NCI-H2171 treated with DMSO at 0.1 percent for 48 hours (cell line): Measurements from ENCODE around the gene CDHR2.

Experiments
- DNase-seq: peaks from one replicate; lab custom pipeline; 2025; lab: John Stamatoyannopoulos, UW

Gene CDHR2

DNA sequence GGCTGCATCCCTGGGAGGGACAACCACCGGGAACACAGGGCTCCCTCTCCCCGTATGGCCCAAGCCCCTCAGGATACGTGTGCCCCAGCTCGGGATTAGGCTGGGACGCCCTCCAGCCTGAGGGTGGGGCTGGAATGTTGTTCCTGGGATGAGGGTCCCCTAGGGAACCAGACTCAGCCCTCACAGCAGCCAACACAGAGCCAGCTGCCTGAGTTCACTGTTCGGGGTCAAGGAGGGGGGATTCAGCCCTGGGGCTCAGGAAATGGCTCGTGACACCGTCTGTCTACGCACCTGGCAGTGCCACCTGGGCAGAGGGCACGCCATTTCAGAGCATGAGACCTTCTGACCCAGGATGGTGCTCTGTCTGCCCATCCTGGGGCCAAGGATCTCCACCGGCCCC, 20.8 kb upstream of the CDHR2 start:
- peak; percentile 49 for DNase-seq

DNA sequence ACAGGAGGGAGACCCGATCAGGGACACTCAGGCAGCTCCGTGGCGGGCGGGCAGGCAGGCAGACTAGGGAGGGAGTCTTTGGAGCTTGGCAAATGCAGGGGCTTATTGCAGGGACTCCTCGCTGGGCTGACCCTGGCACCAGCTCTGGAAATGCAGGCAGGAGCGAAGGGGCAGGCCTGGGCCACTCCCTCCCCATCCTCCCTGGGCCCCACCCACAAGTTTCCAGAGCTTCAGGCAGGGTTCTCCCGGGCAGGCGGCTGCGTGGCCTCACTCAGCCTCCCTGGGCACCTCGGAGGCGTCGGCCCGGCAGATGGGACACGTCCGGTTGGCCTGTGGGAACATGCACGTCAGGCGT, 20.4 kb upstream of the CDHR2 start:
- DNase-seq, result no peak

DNA sequence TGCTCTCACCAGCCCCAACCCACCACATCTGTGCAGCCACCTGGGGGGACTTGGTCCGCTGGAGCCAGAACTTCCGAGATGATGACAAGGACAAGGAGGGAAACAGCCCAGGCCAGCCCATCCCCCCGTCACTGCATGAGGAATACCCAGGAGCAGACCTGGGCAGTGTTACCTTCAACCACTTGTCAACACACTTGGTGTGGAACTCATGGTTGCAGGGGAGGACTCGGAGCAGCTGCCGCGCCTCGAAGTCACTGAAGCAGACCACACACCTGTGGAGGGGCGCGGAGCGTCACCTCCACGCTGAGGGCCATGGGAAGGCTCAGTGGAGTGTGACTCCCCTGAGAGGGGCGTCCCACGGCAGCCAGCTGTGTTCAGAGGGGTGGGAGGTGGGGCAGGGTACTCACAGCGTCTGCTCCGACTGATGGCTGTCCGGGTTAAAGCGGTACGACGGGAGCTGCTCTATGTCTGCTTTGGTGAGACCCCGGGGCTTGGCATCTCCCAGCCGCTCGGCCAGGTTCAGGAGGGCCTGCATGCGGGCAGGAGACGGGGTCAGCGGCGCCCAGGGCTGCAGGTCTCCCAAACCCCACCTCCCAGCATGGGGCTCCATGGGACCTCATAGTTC, 19.9 kb upstream of the CDHR2 start:
- peak; percentile 85 for DNase-seq

DNA sequence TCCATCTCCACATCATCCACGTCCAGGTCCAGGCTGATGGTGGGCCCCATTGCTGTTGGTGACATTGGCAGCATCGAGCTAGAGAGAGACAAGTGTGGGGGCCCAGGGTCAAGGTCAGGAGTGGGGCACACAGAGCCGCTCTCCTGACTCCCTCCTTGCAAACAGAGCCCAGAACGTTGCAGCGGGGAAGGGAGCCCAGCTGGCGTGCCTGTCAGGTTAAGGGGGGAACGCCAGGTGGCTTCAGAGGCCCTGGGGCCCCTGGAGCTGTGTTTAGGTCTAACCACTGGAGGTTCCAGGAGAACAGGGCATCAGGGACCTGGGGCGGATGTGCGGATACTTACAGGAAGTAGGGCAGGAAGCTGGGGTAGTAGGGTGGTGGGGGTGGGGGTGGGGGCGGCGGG, 19.4 kb upstream of the CDHR2 start:
- peak; percentile 35 for DNase-seq

DNA sequence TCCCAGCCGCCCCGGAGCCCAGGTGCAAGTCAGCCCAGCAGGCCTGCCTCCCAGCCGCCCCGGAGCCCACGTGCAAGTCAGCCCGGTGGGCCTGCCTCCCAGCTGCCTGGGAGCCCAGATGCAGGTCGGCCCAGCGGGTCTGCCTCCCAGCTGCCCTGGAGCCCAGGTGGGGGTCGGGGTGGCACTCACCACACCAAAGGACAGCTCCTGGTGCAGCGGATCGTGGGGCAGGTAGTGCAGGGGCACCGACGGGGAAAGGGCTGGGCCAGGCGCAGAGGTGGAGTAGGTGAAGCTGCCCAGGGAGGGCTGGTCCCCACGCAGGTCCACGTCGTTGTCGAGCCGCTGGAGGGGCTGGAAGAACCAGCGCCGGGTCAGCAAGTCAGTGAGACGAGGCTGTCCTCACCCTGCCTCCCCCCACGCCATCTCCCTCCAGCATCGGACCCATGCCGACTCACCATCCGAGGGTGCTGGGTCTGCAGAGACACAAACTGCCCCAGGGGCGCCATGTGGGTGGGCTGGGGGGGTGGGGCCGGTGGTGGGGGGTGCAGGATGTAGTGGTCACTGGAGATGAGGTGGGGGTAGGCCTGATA, 18.7 kb upstream of the CDHR2 start:
- DNase-seq, result no peak

DNA sequence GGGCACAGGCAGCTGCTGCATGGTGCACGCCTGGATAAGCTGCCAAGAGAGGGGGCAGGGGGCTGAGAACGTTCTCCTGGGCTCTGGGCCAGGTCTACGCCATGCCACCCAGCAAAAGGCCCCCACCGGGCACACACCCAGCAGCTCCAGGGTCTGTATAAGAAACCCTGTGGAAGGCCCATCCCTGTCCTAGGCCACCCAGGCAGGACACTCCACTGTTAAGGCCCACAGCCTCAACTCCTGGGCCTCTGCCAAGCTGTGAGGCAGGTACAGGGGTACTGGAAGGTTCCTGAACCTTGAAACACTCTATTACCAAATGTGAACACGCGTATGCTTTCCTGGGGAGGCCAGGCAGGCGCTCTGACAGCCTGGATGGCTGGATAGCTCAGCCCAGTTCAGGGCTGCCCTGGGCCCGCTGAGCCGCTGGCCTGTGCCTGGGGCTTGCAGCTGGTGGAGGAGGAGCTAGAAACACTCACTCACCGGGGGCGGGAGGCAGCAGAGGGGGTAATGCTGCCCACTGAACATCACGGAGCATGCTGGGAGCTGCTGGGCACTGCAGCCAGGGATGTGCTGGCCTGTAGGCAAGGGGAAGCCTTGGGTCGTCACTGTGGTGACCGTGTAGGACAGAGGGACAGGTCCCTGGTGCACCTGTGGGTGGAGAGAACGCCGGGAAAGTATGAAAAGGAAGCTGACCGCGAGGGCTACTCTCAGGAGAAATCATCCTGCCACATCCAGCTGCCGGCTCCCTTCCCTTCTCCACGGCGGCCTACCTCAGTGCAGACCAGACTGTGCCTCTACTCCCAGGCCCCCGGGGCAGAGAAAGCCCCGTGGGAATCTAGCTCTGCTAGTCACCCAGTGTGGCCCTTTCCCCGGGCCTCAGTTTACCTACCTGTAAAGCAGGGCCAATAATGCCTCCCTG, 17.9 kb upstream of the CDHR2 start:
- DNase-seq, result no peak

DNA sequence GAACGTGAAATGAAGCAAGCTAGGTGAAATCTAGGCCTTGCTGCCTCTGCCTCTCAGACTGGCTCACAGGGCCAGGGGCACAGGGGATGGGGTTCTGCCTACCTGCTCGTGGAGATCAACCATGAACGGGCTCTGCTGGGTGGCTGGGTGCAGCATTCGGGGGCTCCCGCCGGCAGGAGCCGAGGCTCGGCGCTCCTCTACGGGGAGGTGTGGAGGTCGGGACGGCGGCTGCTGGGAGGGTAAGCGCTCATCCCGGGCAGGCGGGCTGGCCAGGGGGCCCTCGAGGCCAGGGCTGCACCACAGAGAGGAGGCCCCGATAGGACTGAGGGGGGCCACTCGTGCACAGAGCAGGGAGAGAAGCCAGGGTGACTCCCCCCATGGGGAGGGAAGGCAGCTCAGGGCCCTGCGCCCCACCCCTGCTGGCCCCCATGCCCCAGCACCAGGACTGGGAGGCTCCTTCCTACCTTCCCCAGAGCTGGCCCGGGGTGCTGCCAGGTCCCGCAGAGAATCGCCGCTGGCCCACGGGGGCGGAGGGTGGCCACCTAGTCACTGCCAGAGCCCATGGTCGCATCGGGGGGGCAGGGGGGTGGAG, 17.1 kb upstream of the CDHR2 start:
- no peak for DNase-seq

DNA sequence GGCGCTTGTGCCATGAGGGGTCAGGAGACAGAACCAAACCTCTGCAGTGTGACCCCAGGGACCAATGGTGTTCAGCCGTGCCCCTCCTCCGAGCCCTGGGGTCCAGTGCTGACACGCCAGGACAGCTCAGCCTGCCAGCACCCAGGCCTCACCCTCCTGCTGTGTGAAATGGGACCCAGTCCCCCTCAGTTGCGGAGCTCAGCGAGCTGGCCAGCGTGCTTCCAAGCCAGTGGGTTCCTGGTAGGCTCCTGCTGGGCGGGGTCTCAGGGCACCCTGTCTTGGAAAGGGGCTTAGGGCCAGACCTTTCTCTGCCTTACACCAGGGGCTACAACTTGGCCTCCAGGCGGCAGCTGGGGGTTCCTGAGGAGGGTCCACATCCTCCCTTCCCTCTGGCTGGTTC, 16.3 kb upstream of the CDHR2 start:
- no peak for DNase-seq

DNA sequence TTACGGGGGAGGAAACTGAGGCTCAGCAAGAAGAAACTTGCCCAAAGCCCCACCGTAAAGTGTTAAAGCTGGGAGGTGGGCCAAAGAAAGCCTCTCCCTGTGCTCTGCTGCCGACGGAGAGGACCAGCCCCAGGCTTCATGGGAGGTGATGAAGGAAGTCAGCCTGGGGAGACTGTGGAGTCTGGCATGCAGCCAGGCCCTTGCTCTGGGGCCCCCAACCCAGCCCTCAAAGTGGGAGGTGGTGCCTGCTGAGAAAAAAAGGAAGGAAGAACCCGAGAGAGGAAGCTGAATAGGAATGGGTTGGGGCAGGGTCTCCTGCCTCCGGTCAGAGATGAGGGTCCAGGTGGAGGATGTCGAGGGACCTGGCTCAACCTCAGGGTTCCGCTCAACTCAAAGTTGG, 15.8 kb upstream of the CDHR2 start:
- DNase-seq, result no peak

DNA sequence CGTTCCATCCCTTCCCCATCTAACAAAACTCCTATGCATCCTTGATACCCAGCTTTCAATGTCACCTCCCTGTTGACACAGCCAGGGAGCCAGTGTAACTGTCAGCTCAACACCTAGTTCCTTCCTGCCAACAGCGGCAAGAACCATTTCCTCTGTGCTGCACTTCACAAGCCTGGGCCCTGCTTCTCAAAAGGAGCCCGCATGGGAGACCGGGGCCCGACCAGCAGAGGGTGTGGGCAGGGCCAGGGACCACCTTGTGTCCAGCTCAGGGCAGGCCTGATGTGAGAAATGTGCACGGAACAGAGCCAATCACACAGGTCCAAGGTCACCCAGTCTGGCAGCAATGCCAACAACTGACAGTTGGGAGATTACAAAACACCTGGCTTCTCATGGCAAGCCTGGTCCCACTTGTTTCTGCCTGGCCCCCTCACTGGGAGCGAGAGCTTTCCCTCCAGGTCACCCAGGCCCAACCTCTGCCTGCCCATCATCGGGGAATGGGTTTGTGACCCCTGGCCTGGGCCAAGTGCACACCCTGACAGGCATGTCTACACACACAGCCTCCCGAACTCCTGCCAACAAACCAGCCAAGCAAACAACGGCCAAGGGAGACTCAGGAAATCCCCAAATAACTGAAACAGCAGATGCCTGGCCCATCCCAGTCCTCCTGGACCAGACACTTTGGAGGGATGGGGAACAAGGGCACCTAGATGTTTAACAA, 15.1 kb upstream of the CDHR2 start:
- no peak for DNase-seq

DNA sequence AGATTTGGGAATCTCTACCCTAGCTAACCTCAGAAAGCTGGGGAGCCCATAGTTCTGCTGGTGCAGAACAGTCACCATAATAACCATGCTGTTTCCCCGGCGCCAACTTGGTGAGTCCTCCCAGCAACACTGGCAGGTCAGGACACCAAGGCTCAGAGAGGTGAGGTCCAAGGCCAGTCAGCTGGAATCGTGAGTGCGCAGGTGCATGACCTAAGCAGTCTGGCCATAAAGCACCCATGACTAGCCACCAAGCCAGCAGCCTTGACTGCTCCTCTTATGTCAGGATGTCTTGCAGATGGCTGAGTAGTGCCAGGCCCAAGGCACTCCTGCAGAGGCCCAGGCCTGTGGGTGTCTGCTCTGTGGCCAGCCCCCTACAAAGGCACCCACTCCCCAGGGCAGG, 14.5 kb upstream of the CDHR2 start:
- DNase-seq, result no peak

DNA sequence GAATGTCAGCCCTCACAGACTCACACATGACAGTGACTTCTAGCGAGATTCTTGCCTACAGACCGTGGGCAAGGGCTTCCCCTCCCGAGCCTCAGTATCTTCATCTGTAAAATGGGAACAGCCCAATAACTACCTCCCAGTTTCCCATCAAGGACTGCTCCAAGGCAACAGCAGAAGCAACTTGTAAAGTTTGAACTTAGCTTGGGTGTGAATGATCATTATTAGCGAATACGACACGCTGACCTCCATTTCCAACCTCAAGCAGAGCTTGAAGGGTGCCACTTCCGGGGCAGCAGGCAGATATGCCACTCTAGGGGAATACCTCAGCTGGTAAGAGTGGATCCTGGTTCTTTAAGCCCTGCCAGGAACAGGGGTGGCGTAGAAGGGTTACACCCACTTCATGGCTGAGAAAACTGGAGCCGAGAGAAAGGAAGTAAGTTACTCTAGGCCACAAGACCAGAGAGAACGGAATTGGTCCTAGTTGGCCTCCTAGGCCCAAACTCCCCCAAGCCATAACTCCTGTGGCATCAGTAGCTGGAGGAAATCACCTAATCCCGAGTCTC, 14.0 kb upstream of the CDHR2 start:
- DNase-seq, result no peak

DNA sequence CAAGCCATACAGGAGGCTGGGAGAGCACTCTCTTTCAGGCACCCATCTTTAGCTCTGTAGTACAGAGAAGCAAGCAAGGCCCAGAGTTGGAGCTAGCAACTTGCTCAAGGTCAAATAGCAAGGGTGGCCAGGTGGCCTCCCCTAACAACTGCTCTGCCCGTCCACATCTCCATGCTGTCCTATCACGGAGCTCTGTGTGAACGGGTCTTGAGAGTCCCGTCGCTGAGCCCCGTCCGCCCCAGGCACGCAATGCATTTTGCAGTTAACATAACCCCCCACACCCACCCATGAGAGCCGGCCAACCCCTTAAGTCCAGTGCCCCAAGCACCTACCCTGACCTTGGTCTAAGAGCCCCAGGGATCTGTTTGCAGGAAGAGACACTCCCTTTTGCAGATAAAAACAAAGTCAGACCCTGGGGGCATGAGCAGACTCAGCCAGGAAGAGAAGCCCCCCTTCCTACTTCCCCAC, 13.4 kb upstream of the CDHR2 start:
- DNase-seq, result no peak

DNA sequence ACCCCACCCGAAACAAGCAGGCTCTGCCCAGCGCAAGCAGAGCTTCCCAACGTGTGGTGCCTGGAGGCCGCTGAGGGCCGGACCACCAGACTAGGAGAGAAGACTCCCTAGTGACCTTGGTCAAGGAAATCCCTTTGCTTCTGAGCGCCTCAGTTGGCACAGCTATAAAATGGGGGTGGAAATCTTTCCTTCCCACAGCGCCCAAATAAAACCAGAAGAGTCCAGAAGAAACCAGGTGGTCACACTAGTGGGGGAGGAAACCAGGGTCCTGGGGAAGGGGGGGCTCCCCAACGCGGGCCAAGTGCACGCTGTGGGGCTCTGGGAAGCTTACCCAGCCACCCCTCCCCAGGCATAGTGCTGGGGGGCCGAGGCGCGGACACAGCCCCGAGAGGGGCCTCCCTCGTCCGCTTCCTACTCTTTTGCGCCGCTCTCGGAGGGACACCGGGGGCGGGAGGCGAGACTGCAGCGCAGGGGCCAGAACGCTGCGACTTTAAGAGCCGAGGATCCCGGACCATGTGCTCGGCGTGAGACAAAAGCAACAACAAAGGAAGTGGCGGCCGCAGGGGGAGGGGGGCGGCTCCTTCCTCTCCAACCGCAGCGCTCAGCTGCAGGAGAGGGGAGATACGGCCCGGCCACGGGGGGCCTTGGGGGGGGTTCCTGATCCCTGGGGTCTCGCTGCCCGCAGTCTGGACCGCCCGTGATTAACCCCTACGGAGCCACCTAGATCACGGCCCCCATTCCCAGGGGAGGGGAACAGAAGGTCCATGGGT, 12.8 kb upstream of the CDHR2 start:
- DNase-seq, result peak; percentile 28

DNA sequence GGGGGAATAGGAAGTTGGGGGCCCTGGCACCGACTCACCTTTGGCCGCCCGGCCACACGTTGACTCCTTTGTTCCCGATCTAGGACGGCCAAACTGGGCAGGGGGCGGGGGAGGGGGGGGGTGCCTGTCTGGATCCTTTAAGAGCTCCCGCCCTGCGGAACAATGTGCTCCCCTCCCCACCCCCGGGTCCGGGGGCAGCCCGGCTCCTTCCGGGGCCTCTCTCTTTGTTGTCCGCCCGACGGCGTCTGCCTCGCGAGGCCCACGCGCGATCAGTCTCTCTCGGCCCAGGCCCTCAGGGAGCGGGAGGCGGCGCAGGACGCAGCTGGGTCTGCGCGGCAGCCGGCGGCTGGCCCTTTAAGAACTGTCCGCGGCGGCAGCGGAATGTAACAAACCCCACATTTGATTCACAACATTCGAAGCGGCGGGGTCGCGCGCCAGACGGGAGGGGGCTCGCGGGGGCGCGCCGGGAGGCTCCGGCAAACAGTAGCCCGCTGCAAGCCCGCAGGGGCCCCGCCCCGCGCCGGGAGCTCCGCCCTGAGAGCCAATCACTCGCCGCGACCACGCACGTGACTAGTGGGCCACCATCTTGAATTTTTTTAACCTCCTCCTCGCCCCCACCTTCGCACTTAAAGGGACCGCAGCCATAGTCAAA, 12.1 kb upstream of the CDHR2 start, which contains the start of gene RNF44:
TSS of gene RNF44 (minus strand) at position 501 of the 652 bp plus-strand sequence. CDS start 4,930 bp downstream, outside the sequence.
- DNase-seq, result peak; percentile 87

DNA sequence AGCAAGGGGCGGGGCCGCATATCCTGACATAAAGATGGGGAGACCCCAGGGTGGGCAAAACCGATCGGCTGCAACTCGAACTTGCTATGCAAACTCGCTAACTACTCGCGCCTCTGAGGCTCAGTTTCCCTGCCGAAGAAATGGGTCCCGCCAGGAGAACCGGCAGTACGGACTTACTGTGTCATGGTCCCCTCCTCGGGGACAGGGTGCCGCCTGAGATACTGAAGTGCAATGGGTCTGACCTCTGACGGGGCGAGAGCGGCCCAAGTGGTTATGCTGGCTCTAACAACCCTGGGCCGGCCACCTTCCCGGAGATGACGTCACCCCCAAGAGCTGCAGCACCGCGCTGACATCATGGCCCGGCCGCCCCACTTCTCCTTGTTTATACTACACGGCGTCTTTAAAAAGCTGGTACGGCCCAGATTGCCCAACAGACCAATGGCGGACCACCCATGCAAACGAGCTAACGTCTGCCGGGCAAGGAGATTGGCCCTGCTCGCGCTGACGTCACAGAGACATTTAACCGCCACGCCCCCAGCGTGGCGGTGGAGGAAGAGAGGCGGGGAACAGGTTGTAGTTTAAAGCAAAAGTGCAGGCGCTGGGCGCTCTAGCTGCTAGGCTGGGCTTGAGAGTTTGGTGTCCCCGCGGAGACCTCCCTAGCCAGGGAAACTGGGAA, 11.4 kb upstream of the CDHR2 start:
- DNase-seq, result peak; percentile 93

DNA sequence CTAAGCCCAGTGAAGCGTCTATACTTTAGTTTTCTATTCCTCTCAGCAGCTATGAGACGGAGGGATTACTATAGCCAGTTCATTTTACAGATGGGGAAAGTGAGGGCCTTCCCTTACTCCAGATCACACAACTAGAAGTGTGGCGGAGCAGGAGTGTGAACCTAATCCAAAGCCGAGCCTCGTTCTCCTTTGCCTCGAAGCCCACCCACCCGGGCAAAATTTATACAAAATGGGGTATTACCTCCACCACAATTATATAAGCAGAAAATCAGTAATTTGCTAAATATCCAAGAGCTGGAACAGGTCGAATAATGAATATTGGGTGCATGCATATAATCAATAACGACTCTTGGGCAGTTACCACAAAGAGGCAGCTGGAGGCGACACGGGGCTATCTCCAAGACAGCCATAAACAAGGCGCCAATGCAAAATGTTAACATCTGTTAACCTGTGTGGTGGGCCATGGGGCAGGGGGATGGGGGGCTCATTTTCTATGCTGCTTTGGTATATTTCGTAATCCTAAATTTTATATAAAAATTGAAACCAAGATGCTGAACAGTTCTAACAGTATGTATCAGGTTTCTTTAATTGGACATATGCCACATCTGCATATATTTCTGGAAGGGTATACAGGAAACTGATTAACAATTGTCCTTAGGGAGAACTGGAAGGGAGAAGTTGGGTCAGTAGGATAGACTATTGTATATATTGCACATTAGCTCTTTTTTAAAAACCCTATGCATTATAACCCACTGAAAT, 10.7 kb upstream of the CDHR2 start:
- DNase-seq, result no peak

DNA sequence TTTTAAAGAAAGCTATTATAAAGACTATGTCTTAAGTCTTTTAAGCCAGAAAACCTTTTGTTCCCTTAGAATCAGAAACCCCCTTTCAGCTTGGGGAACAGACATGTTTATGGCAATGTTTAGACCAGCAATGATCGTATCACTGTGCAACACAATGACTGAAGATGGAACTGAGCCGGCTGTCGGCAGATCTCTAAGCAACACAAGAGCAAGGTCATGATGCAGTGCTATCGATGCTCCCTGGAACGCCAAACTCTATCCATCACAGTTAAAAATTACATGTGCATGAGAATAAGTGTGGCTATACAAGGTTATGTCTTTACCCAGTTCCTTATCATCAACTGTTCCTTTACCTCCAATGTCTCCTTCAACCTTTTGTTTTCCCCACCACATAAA, 10.2 kb upstream of the CDHR2 start:
- DNase-seq, result no peak

DNA sequence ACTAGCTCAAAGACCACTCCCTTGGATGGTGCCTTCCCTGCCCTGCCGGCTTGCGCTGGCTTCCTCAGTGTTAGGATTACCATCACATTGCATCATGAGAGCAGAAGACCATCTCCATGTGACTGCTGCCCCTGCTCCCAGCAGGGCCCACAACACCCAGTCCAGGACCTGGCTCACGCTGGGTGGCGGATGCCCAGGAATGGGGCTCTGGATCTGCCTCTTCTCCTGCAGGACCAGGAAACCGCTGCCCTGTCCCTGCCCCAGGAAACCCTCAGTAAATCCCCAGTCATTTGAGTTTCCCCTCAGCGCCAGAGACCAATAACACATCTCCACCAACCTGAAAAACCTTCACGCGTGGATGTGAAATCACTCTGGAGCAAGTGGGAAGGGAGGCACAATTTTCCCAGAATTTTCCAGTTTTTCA, 8.7 kb upstream of the CDHR2 start:
- DNase-seq, result no peak
